Transverse colon (tissue), 4 donors: ENCODE measurements around the gene LRRC42. TPM values are rescaled to one million over a fixed set of nuclear protein-coding genes. Genes with fewer than 3 reads are reported as not detected.

Experiments
- DNase-seq: peaks from one replicate; pipeline ENCODE4 v3.0.0-alpha.2; 2019
- H3K27ac ChIP-seq, 4 donors: fragments of 200-600 bp; sonication (generic); 2 replicates each; pipeline ENCODE4 v1.5.1; 2016 to 2018; ENCODE audit warnings: inconsistent platforms in 4 of 4
- H3K27me3 ChIP-seq: fragments of 200-600 bp; sonication (generic); 2 replicates; pipeline ENCODE4 v1.5.1; 2017; ENCODE audit warnings: inconsistent platforms
- H3K36me3 ChIP-seq, 4 donors: fragments of 200-600 bp; sonication (generic); 2 replicates each; pipeline ENCODE4 v1.5.1; 2017 to 2019; ENCODE audit warnings: inconsistent platforms in 4 of 4
- H3K4me1 ChIP-seq, 4 donors: fragments of 200-600 bp; sonication (generic); 2 replicates each; pipeline ENCODE4 v1.5.1; 2017 to 2020; ENCODE audit warnings: inconsistent platforms in 4 of 4
- H3K4me3 ChIP-seq, 4 donors: fragments of 200-600 bp; sonication (generic); 1 replicate in 1 of 4; 2 replicates in 3 of 4; pipeline versions ENCODE4 v1.5.1 to v1.6.1; 2017 to 2019; ENCODE audit warnings: inconsistent platforms in 4 of 4
- H3K9me3 ChIP-seq, 2 donors: fragments of 200-600 bp; sonication (generic); 2 replicates each; pipeline ENCODE4 v1.5.1; 2017 to 2019; ENCODE audit warnings: inconsistent platforms in 2 of 2
- EP300 ChIP-seq: sonication (generic); formaldehyde crosslinking; IDR thresholded peaks from one replicate; pipeline ENCODE4 v1.6.1; 2017; ENCODE audit warnings: antibody characterized with exemption, low read depth
- POLR2A ChIP-seq: fragments of 450-650 bp; IDR thresholded peaks from one replicate; pipeline ENCODE4 v1.6.1; 2016; ENCODE audit warnings: antibody characterized with exemption, mild to moderate bottlenecking, moderate library complexity
- POLR2AphosphoS5 ChIP-seq, 3 donors: sonication (generic); formaldehyde crosslinking; IDR thresholded peaks; one replicate each; pipeline ENCODE4 v1.6.1; 2016; ENCODE audit warnings: antibody characterized with exemption in 3 of 3
- WGBS, 2 donors: methylation state at CpG; one replicate each; pipeline ENCODE4 v1.1.5; 2018; ENCODE audit warnings: low coverage in 1 of 2; 5-methylcytosine and 5-hydroxymethylcytosine counted together
- in situ Hi-C, 4 donors: fragments of 200-750 bp; cut with MboI; loops; one replicate each; pipeline versions ENCODE4 v1.15.0 to v1.15.1; 2017; ENCODE audit warnings: low sequenced_read_pairs in 3 of 4, low pct_ligation_motif_present in 1 of 4, low pct_unique_long_range_greater_than_20kb in 1 of 4
- intact Hi-C: fragments of 100-400 bp; cut with DNase I; formaldehyde crosslinking; loops from one replicate; pipeline ENCODE4 v1.15.1; 2023; ENCODE audit warnings: low total_unique reads
- total RNA-seq, 4 donors: library from RNA; depleted of rRNA; stranded (reverse); fragments of >200 nt; gene quantifications; one replicate each; pipeline ENCODE4 v1.1.0, GENCODE V29; 2016
- TF ChIP-seq, protein P1 (sequence below), 5 experiments: fragments of 200-600 bp in 3 of 5; fragments of 450-650 bp in 2 of 5; sonication (generic) in 3 of 5; IDR thresholded peaks; 1 replicate in 2 of 5; 2 replicates in 3 of 5; pipeline ENCODE4 v1.5.1; 2016 to 2017; ENCODE audit warnings: antibody characterized with exemption in 5 of 5, inconsistent platforms in 3 of 5, mild to moderate bottlenecking in 2 of 5, moderate library complexity in 1 of 5

Gene LRRC42
- total RNA-seq, 4 donors from 2014 or later: 4.4 to 24.7 (median 17.5) TPM

DNA sequence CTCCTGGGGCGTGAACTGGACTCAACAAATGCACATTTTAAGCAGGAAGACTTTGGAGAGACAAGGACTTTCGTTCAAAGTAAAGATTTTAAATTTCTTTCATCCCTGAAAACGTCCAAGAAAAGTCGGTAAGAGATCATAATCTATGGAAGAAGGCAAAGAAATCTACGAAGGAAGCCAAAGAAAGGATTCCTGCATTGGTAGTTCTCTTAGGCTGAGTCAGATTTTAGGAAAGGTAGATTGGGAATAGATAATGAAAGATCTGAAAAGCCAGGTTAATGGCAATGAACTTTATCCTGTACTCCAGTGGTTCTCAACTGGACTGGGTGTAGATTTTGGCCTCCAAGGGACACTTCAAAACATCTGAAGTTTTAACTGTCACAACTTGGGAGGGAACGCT is 3.1 kb upstream of the LRRC42 start:
- H3K27me3 ChIP-seq: no peaks in the 10 kb centered on the region
- H3K27ac ChIP-seq: no peak overlapping the region
- intact Hi-C loops: no loop called here
- 94 to 100% methylated on average over 5 to 6 of the region's 6 CpGs for WGBS, 2 donors
- peaks cover 10 to 41% (median 19%) of the 10 kb centered on the region in 4 donors for H3K4me1 ChIP-seq
- no peaks in the 10 kb centered on the region for H3K9me3 ChIP-seq
- no peak for TF ChIP-seq POLR2AphosphoS5 (IDR thresholded peaks at IDR 0.05)
- TF ChIP-seq POLR2A: no peak
- TF ChIP-seq, protein P1, sequence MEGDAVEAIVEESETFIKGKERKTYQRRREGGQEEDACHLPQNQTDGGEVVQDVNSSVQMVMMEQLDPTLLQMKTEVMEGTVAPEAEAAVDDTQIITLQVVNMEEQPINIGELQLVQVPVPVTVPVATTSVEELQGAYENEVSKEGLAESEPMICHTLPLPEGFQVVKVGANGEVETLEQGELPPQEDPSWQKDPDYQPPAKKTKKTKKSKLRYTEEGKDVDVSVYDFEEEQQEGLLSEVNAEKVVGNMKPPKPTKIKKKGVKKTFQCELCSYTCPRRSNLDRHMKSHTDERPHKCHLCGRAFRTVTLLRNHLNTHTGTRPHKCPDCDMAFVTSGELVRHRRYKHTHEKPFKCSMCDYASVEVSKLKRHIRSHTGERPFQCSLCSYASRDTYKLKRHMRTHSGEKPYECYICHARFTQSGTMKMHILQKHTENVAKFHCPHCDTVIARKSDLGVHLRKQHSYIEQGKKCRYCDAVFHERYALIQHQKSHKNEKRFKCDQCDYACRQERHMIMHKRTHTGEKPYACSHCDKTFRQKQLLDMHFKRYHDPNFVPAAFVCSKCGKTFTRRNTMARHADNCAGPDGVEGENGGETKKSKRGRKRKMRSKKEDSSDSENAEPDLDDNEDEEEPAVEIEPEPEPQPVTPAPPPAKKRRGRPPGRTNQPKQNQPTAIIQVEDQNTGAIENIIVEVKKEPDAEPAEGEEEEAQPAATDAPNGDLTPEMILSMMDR (IDR thresholded peaks at IDR 0.05): no peak
- no peak for TF ChIP-seq EP300
- H3K36me3 ChIP-seq: no peaks in the 10 kb centered on the region
- no peak overlapping the region for H3K4me3 ChIP-seq
- in situ Hi-C loops: loop anchor here in 1 of 4 donors (25.0 kb wide), 1 partner anchor 94 kb away; no protein-coding TSS in a partner anchor
- no peak for DNase-seq

DNA sequence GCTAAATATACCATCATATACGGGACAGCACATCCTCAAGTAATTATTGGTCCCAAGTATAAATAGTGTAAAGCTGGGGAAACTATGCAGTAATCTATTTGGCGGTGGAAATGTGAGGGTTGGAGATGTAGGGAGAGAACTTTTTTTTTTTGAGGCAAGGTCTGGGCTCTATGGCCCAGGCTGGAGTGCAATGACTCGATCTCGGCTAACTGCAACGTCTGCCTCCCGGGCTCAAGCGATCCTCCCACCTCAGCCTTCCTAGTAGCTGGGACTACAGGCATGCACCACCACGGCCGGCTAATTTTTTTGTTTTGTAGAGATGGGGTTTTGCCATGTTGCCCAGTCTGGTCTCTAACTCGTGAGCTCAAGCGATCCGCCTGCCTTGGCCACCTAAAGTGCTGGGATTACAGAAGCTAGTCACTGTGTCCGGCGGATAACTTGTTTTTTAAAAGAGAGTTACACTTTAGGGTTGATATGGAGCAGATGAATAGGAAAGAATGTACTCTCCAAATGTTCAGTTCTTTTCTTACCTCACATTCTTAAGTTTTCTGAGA is 2.6 kb upstream of the LRRC42 start:
- TF ChIP-seq, protein P1 (IDR thresholded peaks at IDR 0.05): no peak
- TF ChIP-seq POLR2AphosphoS5 (IDR thresholded peaks at IDR 0.05) (no peak), POLR2A (no peak)
- intact Hi-C loops (no loop called here), in situ Hi-C loops (loop anchor here in 1 of 4 donors (25.0 kb wide), 1 partner anchor 94 kb away; no protein-coding TSS in a partner anchor)
- 94 to 95% methylated on average over 6 to 14 of the region's 14 CpGs for WGBS, 2 donors
- H3K27me3 ChIP-seq: no peaks in the 10 kb centered on the region
- H3K27ac ChIP-seq: no peak overlapping the region
- H3K4me3 ChIP-seq: no peak overlapping the region
- H3K4me1 ChIP-seq: peaks cover 10 to 44% (median 19%) of the 10 kb centered on the region in 4 donors
- DNase-seq: no peak
- H3K9me3 ChIP-seq: no peaks in the 10 kb centered on the region
- H3K36me3 ChIP-seq: no peaks in the 10 kb centered on the region

DNA sequence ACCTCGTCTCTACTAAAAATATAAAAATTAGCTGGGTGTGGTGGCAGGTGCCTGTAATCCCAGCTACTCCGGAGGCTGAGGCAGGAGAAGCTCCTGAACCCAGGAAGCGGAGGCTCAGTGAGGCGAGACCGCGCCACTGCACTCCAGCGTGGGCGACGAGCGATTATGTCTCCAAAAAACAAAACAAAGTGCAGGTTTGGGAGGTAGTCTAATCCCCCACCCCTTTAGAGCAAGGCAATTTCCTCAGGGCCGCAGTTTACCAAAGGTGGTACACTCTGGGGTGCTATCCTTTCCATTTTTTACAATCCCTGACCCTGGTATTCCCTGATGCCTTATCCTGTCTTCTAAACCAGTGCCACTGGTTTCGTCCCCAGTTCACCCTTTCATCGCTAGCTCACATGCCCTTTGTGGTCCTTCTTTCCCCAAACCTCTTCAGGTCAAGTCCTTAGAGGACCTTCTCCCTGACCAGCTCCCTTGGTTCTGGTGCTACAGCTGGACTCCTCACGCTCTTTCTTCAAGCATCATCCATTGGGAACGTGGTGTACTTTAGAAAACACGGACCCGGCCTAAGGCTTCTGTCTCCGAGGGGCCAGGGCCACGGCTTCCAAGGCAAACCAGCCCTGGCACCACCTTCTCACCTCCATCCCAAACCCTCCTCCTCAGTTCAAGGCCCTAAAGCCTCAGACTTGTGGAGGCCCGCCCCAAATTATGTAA is 1.5 kb upstream of the LRRC42 start:
- in situ Hi-C loops (loop anchor here in 1 of 4 donors (25.0 kb wide), 1 partner anchor 93 kb away; no protein-coding TSS in a partner anchor), intact Hi-C loops (no loop called here)
- 61 to 80% methylated on average over 1 to 20 of the region's 20 CpGs for WGBS, 2 donors
- Histone ChIP-seq H3K36me3 (no peaks in the 10 kb centered on the region), H3K4me1 (peaks cover 10 to 44% (median 19%) of the 10 kb centered on the region in 4 donors), H3K9me3 (no peaks in the 10 kb centered on the region), H3K4me3 (peak overlapping the region; percentile 61 to 95 (median 77)), H3K27me3 (no peaks in the 10 kb centered on the region), H3K27ac (peak overlapping the region; percentile 87 to 94 (median 92))
- no peak for DNase-seq
- no peak for TF ChIP-seq POLR2A
- no peak for TF ChIP-seq EP300
- TF ChIP-seq, protein P1 (IDR thresholded peaks at IDR 0.05): no peak
- TF ChIP-seq POLR2AphosphoS5 (IDR thresholded peaks at IDR 0.05): no peak

DNA sequence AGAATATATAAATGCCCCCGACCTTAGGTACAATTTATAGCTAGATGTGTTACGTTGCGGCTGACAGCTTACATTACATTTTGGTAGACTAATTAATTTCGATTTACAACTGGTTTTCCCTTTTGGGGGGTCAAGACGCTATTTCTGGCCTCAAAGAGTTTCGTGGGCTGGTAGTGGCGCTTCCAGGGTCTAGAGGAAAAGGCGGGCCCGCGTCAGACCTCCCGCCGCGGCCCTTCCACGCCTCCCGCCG is 1.0 kb upstream of the LRRC42 start:
- no peaks in the 10 kb centered on the region for H3K27me3 ChIP-seq
- DNase-seq: no peak
- peak overlapping the region; percentile 87 to 94 (median 92) for H3K27ac ChIP-seq
- H3K9me3 ChIP-seq: no peaks in the 10 kb centered on the region
- H3K36me3 ChIP-seq: no peaks in the 10 kb centered on the region
- intact Hi-C loops (no loop called here), in situ Hi-C loops (loop anchor here in 1 of 4 donors (25.0 kb wide), 1 partner anchor 92 kb away; no protein-coding TSS in a partner anchor)
- WGBS, 2 donors: 0 to 1% methylated on average over 12 to 16 of the region's 16 CpGs
- H3K4me1 ChIP-seq: peaks cover 10 to 42% (median 19%) of the 10 kb centered on the region in 4 donors
- H3K4me3 ChIP-seq: peak overlapping the region; percentile 61 to 95 (median 77)
- TF ChIP-seq, protein P1 (IDR thresholded peaks at IDR 0.05): no peak
- TF ChIP-seq EP300 (no peak), POLR2AphosphoS5 (IDR thresholded peaks at IDR 0.05) (no peak), POLR2A (no peak)
